Rectal smooth muscle tissue (tissue), 1 donor: ENCODE measurements around the gene CRABP1.
A peak's percentile ranks its signal among the peaks of the same experiment; 100 is the strongest.

Experiments
- H3K27ac ChIP-seq: one replicate; pipeline ENCODE4 v1.7.0; 2013; ENCODE audit warnings: low read depth, low read length, inconsistent platforms
- H3K27me3 ChIP-seq: one replicate; pipeline ENCODE4 v1.7.0; 2013; ENCODE audit warnings: low read length; ENCODE audit not compliant: control insufficient read depth, insufficient read depth
- H3K36me3 ChIP-seq: one replicate; pipeline ENCODE4 v1.7.0; 2013; ENCODE audit warnings: low read length; ENCODE audit not compliant: control insufficient read depth, insufficient read depth
- H3K4me1 ChIP-seq: one replicate; pipeline ENCODE4 v1.7.0; 2013; ENCODE audit warnings: low read length; ENCODE audit not compliant: control insufficient read depth, insufficient read depth
- H3K4me3 ChIP-seq: one replicate; pipeline ENCODE4 v1.7.0; 2013; ENCODE audit warnings: low read length
- H3K9ac ChIP-seq: one replicate; pipeline ENCODE4 v1.7.0; 2013; ENCODE audit warnings: low read length

Gene CRABP1

DNA sequence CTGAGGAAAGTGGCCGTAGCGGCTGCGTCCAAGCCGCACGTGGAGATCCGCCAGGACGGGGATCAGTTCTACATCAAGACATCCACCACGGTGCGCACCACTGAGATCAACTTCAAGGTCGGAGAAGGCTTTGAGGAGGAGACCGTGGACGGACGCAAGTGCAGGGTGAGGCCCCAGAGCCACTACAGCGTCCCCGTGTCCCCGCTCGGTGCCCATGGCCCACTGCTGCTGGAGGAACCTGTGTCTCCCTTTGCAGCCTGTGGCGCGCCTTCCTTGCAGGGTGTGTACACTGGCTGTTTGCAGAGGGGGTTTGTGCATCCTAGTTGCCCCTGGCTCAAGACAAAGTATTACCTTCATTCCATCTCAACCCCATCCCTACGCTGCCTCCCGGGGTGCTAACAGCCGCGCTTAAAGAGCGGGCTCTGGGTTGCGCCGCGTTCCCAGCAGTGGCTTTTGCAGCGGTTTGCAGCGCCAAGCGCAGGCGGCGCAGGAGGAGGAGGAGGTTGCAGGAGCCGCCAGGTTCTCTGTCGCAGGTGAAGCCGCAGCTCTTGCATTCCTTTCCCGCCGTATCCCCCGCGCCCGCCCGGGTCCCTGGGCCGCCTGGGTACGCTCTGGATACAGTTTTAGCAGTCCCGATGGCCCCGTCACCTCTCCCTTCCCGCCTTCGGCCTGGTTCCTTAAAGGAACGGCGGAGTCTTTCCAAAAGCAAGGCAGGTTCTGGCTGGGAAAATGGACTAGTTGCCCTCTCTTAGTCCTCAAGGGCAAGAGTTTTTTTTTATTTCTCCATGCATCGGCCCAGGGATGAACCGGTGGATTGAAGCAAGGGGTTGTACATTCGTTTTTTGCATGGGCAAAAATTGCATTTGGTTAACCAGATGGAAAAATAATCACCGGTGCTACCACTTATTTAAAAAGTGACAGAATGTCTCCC lies 1.2 kb downstream of the CRABP1 start:
- peak overlapping the region; percentile 4 for H3K4me3 ChIP-seq
- no peaks in the 10 kb centered on the region for H3K36me3 ChIP-seq
- no peaks in the 10 kb centered on the region for H3K4me1 ChIP-seq
- H3K9ac ChIP-seq, result no peak overlapping the region
- no peak overlapping the region for H3K27ac ChIP-seq
- peaks cover 8% of the 10 kb centered on the region for H3K27me3 ChIP-seq

DNA sequence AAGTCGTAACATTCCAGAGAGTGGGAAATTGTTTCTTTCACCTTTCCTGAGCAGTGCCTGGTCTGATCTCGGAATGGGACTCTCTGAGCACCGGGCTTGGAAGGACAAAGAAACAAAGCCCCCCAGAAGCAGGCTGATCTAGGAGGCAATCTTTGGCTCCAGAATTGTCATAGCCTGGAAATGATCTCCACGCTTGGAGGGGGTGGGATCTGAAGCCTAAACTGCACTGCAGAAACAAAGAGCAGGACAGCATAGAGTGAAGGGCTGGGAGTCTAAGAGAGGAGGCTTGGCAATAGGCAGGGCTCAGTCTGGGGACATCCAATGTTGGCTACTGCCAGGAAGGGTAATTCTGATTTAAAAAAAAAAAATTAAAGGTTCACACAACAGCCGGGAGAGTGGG lies 1.9 kb downstream of the CRABP1 start:
- no peak overlapping the region for H3K4me3 ChIP-seq
- no peak overlapping the region for H3K27ac ChIP-seq
- no peaks in the 10 kb centered on the region for H3K36me3 ChIP-seq
- H3K9ac ChIP-seq, result no peak overlapping the region
- H3K4me1 ChIP-seq, result no peaks in the 10 kb centered on the region
- H3K27me3 ChIP-seq, result peaks cover 8% of the 10 kb centered on the region

DNA sequence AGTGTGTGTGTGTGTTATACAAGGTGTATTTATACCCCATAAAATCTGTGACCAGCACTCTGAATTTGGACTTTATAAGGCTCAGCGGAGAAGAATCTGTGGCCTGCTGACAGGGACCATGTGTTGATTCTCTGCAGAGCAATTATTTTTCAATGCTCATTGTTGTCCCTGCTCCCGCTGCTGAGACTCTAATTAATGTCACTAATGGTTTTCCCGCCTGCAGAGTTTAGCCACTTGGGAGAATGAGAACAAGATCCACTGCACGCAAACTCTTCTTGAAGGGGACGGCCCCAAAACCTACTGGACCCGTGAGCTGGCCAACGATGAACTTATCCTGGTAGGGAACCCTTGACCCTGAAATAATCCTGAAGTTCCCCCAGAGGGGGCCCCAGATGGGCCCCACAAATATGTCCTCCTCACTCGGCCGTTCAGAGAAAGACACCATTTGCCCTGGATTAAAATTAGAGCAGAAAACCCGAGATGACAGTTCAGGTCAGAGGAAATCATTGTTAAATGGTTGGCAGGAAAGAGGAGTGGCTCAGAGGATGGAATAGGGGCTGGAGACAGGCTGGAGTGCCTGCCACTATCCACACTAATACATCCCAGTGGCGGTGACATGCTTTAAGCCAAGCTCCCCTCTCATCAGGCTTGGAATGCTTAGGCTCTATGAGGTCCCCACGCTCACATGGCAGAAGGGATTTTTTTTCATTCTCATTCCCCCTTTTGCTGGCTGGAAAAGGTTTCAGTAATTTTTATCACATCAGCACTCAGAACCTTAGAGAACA lies 3.3 kb downstream of the CRABP1 start:
- H3K4me3 ChIP-seq, result no peak overlapping the region

DNA sequence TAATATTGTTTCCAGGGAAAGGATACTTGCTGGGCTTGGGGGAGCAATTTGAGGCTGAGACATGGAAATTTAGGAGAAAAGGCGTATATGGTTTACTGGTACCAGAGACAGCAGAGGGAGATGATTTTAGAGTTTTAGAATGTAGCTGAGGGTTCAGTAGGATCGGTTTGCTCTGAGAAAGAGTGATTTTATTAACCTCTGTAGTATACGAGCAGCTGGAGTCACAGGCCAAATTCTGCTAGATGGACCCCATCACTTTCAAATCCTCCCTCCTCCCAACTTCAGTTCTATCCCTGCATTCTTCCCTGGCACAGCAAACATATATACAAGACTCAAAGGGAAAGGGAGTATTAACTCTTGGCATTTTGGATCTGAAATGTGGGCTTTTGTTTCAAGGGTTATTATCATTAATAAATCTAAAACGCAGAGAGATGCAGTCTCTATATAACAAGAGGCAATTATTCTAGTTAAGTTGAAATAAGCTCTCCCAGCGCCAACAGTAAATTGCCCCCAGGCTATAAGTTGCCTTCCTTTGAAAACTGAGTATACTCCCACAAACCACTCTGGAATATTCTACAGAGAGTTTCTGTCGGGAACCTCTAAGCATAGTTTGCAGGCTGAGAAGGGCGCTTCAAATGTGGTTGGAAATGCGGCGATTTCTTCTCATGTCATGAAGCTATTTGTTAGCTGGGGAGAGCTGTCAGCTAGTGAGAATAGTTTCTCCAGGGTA lies 5.4 kb downstream of the CRABP1 start:
- Histone ChIP-seq H3K27ac (no peak overlapping the region), H3K36me3 (no peaks in the 10 kb centered on the region), H3K9ac (no peak overlapping the region), H3K4me3 (no peak overlapping the region), H3K27me3 (peaks cover 6% of the 10 kb centered on the region), H3K4me1 (no peaks in the 10 kb centered on the region)

More for the DNA sequence above, 3.3 kb downstream of the CRABP1 start:
- no peak overlapping the region for H3K27ac ChIP-seq
- H3K36me3 ChIP-seq, result no peaks in the 10 kb centered on the region
- H3K27me3 ChIP-seq, result peaks cover 8% of the 10 kb centered on the region
- H3K9ac ChIP-seq, result no peak overlapping the region
- no peaks in the 10 kb centered on the region for H3K4me1 ChIP-seq

DNA sequence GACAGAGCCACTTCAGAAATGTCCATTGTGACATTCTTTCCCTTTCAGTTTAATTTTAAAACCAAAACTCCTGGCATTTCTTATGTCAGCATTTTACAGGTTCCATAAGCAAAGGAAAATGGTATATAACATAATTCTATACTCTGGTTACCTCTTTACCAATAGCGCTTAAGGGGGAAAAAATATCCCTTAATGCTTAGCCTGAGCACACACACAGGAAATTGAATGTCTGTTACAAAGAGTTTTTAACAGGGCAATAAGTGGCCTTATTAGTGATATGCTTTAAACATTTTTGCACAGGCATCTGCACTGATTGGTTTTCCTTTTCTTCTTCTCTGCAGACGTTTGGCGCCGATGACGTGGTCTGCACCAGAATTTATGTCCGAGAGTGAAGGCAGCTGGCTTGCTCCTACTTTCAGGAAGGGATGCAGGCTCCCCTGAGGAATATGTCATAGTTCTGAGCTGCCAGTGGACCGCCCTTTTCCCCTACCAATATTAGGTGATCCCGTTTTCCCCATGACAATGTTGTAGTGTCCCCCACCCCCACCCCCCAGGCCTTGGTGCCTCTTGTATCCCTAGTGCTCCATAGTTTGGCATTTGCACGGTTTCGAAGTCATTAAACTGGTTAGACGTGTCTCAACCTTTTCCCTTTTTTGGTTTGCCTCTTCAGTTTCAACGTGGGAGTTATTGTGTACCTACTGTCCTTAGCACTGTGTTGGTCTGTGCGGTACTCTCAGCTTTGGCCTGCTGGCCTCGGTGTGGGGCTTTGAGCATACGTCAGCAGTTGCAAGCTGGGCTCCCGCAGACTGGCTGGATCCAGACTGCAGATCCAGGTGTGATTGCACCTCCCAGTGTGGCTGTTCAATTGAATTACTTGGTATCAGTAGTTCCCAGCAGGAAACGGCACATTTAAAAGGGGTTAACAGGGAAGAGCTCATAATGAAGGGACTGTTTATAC lies 7.7 kb downstream of the CRABP1 start:
- no peaks in the 10 kb centered on the region for H3K36me3 ChIP-seq
- no peak overlapping the region for H3K9ac ChIP-seq
- no peaks in the 10 kb centered on the region for H3K4me1 ChIP-seq
- H3K27ac ChIP-seq, result no peak overlapping the region
- H3K4me3 ChIP-seq, result no peak overlapping the region
- H3K27me3 ChIP-seq, result no peaks in the 10 kb centered on the region

DNA sequence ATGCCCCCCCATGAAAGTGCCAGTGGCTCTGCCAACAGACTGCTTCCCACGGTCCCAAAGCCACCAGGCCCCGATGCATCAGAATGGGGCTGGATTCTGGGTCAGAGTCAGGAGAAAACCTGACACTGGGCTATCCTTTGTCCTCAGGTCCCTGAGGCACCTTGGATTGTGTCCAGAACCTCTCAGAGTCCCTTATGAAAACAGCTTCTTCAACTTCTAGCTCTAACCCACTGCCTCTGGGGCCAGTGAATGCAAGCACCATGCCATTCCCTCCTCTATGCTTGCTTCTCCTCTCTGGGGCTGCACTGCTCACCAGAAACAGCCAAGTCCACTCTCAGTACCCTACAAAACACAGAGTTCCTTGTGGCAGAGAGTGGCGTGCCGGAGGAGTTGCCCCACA lies 9.9 kb downstream of the CRABP1 start:
- Histone ChIP-seq H3K9ac (no peak overlapping the region), H3K27me3 (no peaks in the 10 kb centered on the region), H3K4me1 (no peaks in the 10 kb centered on the region), H3K4me3 (no peak overlapping the region), H3K27ac (no peak overlapping the region), H3K36me3 (no peaks in the 10 kb centered on the region)

DNA sequence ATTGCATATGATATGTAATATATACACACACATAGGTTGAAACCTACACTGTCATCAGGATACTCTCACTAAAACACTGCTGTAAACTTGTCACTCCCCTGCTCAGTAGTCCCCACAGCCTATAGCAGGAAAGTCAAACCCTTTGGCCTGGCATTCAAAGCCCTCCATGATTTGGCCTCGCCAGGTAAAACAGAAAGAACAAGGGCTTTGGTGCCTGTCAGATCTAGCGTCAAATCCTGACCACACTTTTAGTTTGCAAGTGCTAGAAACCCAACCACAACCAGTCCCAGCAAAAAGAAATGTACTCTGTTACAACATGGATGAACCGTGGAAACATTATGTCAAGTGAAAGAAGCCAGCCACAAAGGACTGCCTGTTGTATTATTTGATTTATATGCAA lies 11.4 kb downstream of the CRABP1 start:
- no peaks in the 10 kb centered on the region for H3K27me3 ChIP-seq
- no peaks in the 10 kb centered on the region for H3K4me1 ChIP-seq

DNA sequence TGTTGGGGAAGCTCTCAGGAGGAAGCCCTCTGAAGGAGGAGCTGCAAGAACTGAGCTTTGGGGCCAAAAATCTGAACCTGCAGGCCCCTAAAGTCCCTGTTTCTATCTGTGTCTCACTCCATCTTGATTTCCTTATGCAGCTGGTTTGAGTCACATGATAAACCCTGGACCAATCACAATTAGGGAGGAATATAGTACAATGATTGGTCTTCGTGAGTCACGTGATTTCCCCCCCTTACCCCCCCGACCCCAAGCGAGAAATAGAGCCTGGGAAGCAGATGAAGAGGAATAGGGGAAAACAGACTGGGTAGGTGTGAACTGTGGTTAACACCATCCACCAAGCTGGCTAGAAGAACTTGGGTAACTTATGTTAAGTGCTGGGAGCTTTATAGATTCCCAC lies 12.9 kb downstream of the CRABP1 start:
- H3K9ac ChIP-seq, result no peak overlapping the region

More for the DNA sequence above, 11.4 kb downstream of the CRABP1 start:
- no peak overlapping the region for H3K27ac ChIP-seq
- H3K36me3 ChIP-seq, result no peaks in the 10 kb centered on the region
- no peak overlapping the region for H3K4me3 ChIP-seq
- no peak overlapping the region for H3K9ac ChIP-seq

DNA sequence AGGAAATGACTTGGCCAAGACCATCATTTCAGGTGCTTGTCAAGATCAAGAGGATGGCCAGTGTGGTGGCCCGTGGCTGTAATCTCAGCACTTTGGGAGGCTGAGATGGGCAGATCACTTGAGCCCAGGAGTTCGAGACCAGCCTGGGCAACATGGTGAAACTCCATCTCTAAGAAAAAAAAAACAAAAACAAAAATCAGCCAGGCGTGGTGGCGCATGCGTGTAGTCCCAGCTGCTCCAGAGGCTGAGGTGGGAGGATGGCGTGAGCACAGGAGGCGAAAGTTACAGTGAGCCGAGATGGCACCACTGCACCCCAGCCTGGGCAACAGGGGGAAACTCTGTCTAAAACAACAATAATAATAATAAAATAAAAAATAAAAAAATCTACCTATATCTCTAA lies 15.0 kb downstream of the CRABP1 start:
- Histone ChIP-seq H3K4me1 (no peaks in the 10 kb centered on the region), H3K4me3 (no peak overlapping the region), H3K9ac (no peak overlapping the region), H3K27ac (no peak overlapping the region), H3K27me3 (no peaks in the 10 kb centered on the region), H3K36me3 (no peaks in the 10 kb centered on the region)

More for the DNA sequence above, 12.9 kb downstream of the CRABP1 start:
- Histone ChIP-seq H3K4me3 (no peak overlapping the region), H3K4me1 (no peaks in the 10 kb centered on the region), H3K36me3 (no peaks in the 10 kb centered on the region), H3K27me3 (no peaks in the 10 kb centered on the region), H3K27ac (no peak overlapping the region)

DNA sequence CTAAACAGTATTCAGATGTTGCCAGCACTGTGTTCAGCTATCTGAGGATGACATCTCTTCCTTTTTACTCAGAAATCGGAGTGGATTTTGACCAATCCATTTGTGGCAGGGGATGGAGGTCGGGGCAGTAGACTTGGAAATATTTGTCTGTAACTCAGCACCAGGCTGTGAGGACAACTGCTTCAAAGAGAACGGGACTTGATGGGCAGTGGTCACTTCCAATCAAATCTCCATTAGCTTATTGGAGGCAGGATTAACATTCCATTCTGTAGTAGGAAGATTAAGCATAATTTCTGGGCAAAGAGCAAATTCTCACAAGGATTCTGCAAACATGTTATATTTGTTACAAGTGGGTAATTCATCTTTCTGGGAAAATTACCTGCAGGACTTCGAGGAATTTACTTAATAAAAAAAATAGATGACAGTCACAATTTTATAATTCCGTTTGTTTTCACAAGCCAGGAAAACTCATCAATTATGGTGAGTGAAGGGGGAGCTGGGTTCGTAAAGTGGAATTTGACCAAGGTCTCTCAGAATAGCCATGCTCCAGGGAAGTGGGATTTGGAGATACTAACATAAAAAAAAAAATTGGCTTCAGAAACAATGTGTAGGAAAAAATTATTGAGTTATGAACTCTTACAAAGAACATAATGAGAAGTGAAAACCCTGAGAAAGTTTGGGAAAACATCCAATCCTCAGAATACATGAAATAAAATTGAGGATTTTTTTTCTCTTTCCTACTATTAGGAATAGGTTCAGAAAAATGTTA lies 18.1 kb downstream of the CRABP1 start:
- no peak overlapping the region for H3K4me3 ChIP-seq
- no peak overlapping the region for H3K27ac ChIP-seq
- H3K9ac ChIP-seq, result no peak overlapping the region
- H3K36me3 ChIP-seq, result no peaks in the 10 kb centered on the region
- H3K4me1 ChIP-seq, result peaks cover 3% of the 10 kb centered on the region
- no peaks in the 10 kb centered on the region for H3K27me3 ChIP-seq
